ENCODE measurements around the gene AOPEP.

AOPEP gene

GRCh38 chr9:94983552-94983951, 257.1 kb downstream of the AOPEP start:
- H3K9me3 ChIP-seq (ENCODE audit: control insufficient read depth, insufficient read depth, low read depth, low read length) = no peaks in the 10 kb centered on the region
- no peak overlapping the region for H3K4me3 ChIP-seq (ENCODE audit: low read depth, low read length)
- TF ChIP-seq ZNF37A (tag by site-specific recombination; IDR thresholded peaks at IDR 0.05) (no peak), ZNF169 (tag by site-specific recombination; IDR thresholded peaks at IDR 0.05) (no peak)
- no peaks in the 10 kb centered on the region for H3K36me3 ChIP-seq (ENCODE audit: control insufficient read depth in 2 of 2, insufficient read depth in 1 of 2, low read length in 2 of 2)
- ChIA-PET CTCF (interaction anchor here (0.6 kb wide), 1 partner anchor 22 kb away, joined by 3 read pairs; no protein-coding TSS in a partner anchor), POLR2A (interaction anchor here (0.6 kb wide), 1 partner anchor 74 kb away, joined by 3 read pairs; no protein-coding TSS in a partner anchor)
- no peak overlapping the region for H3K27ac ChIP-seq (ENCODE audit: extremely low read depth, low read depth, low read length)
- H3K4me1 ChIP-seq (ENCODE audit: control insufficient read depth, insufficient read depth, low read length) = no peaks in the 10 kb centered on the region

GRCh38 chr9:94984891-94985476, 258.5 kb downstream of the AOPEP start:
- Histone ChIP-seq H3K4me1 (ENCODE audit: control insufficient read depth, insufficient read depth, low read length) (no peaks in the 10 kb centered on the region), H3K9me3 (ENCODE audit: control insufficient read depth, insufficient read depth, low read depth, low read length) (no peaks in the 10 kb centered on the region), H3K4me3 (ENCODE audit: low read depth, low read length) (no peak overlapping the region), H3K36me3 (ENCODE audit: control insufficient read depth in 2 of 2, insufficient read depth in 1 of 2, low read length in 2 of 2) (no peaks in the 10 kb centered on the region), H3K27ac (ENCODE audit: extremely low read depth, low read depth, low read length) (no peak overlapping the region)
- TF ChIP-seq ZNF530 (tag by site-specific recombination; IDR thresholded peaks at IDR 0.05; ENCODE audit: low read depth) = no peak
- no peak for TF ChIP-seq SALL2 (tag by site-specific recombination; IDR thresholded peaks at IDR 0.05; ENCODE audit: borderline replicate concordance)
- no peak for TF ChIP-seq ZNF658 (tag by site-specific recombination; IDR thresholded peaks at IDR 0.05)
- TF ChIP-seq ZNF366 (tag by site-specific recombination; conservative IDR thresholded peaks at IDR 0.05) = no peak
- no peak for TF ChIP-seq TRIM28 (IDR thresholded peaks at IDR 0.05; ENCODE audit: borderline replicate concordance, low read length)
- ChIA-PET POLR2A (no interaction called here), CTCF (interaction anchor here (0.6 kb wide), 1 partner anchor 147 kb away, joined by 5 read pairs; no protein-coding TSS in a partner anchor)

- Histone ChIP-seq H3K27ac (ENCODE audit: extremely low read depth, low read depth, low read length) (no peak overlapping the region), H3K4me1 (ENCODE audit: control insufficient read depth, insufficient read depth, low read length) (no peaks in the 10 kb centered on the region), H3K9me3 (ENCODE audit: control insufficient read depth, insufficient read depth, low read depth, low read length) (no peaks in the 10 kb centered on the region), H3K4me3 (ENCODE audit: low read depth, low read length) (no peak overlapping the region), H3K36me3 (ENCODE audit: control insufficient read depth in 2 of 2, insufficient read depth in 1 of 2, low read length in 2 of 2) (no peaks in the 10 kb centered on the region)
- TF ChIP-seq ZBTB7A (tag by site-specific recombination; IDR thresholded peaks at IDR 0.05; ENCODE audit: low read depth) (no peak), ZNF701 (tag by site-specific recombination; IDR thresholded peaks at IDR 0.05) (no peak), ZSCAN30 (tag by site-specific recombination; IDR thresholded peaks at IDR 0.05) (no peak), TCF7L2 (IDR thresholded peaks at IDR 0.05; ENCODE audit: borderline replicate concordance, low read depth, low read length) (no peak), ZNF140 (tag by site-specific recombination; IDR thresholded peaks at IDR 0.05) (no peak)
- CTCF ChIA-PET = no interaction called here
- POLR2A ChIA-PET = no interaction called here
Observed at GRCh38 chr9:94985649-94986048, 259.1 kb downstream of the AOPEP start.

DNA sequence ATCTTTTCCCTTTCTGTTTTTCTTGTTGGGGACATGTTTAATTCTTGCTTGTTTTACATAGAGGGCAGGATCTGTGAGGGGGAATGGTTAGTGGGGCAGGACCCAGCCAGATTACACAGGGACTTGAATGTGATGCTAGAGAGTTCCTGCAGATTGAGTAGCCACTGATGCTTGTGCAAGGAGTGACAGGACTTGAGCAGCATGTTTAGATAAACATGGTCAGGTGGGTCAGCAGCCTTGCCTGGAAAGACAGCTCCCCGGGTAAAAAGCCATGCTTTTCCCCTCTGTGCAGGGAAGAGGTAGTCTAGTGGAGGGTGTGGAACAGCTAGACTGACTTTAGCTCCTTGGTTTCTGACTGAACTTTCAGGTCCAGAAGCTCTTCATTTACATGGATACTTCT, 261.2 kb downstream of the AOPEP start:
- no peaks in the 10 kb centered on the region for H3K4me1 ChIP-seq (ENCODE audit: control insufficient read depth, insufficient read depth, low read length)
- POLR2A ChIA-PET = no interaction called here
- H3K9me3 ChIP-seq (ENCODE audit: control insufficient read depth, insufficient read depth, low read depth, low read length) = no peaks in the 10 kb centered on the region
- no peak overlapping the region for H3K4me3 ChIP-seq (ENCODE audit: low read depth, low read length)
- no peak overlapping the region for H3K27ac ChIP-seq (ENCODE audit: extremely low read depth, low read depth, low read length)
- CTCF ChIA-PET = no interaction called here
- no peaks in the 10 kb centered on the region for H3K36me3 ChIP-seq (ENCODE audit: control insufficient read depth in 2 of 2, insufficient read depth in 1 of 2, low read length in 2 of 2)
- TF ChIP-seq ZNF776 (tag by site-specific recombination; IDR thresholded peaks at IDR 0.05; ENCODE audit: borderline replicate concordance) (no peak), ZNF302 (tag by site-specific recombination; IDR thresholded peaks at IDR 0.05; ENCODE audit: low read depth) (no peak), ZNF501 (tag by site-specific recombination; IDR thresholded peaks at IDR 0.05) (no peak), KLF10 (tag by site-specific recombination; IDR thresholded peaks at IDR 0.05) (no peak), ZNF837 (tag by site-specific recombination; IDR thresholded peaks at IDR 0.05) (no peak), ZNF169 (tag by site-specific recombination; IDR thresholded peaks at IDR 0.05) (no peak), ZNF335 (tag by site-specific recombination; conservative IDR thresholded peaks at IDR 0.05) (no peak), ZBTB7A (tag by site-specific recombination; IDR thresholded peaks at IDR 0.05; ENCODE audit: low read depth) (no peak), ZNF677 (tag by site-specific recombination; IDR thresholded peaks at IDR 0.05) (no peak), ZNF544 (tag by site-specific recombination; IDR thresholded peaks at IDR 0.05) (no peak), TCF7L2 (IDR thresholded peaks at IDR 0.05; ENCODE audit: borderline replicate concordance, low read depth, low read length) (no peak), ZNF404 (tag by site-specific recombination; IDR thresholded peaks at IDR 0.05) (no peak), WT1 (tag by site-specific recombination; IDR thresholded peaks at IDR 0.05) (no peak)
- TF ChIP-seq, protein P1, sequence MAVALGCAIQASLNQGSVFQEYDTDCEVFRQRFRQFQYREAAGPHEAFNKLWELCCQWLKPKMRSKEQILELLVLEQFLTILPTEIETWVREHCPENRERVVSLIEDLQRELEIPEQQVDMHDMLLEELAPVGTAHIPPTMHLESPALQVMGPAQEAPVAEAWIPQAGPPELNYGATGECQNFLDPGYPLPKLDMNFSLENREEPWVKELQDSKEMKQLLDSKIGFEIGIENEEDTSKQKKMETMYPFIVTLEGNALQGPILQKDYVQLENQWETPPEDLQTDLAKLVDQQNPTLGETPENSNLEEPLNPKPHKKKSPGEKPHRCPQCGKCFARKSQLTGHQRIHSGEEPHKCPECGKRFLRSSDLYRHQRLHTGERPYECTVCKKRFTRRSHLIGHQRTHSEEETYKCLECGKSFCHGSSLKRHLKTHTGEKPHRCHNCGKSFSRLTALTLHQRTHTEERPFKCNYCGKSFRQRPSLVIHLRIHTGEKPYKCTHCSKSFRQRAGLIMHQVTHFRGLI (tag by site-specific recombination; IDR thresholded peaks at IDR 0.05) = no peak
- TF ChIP-seq, protein P2, sequence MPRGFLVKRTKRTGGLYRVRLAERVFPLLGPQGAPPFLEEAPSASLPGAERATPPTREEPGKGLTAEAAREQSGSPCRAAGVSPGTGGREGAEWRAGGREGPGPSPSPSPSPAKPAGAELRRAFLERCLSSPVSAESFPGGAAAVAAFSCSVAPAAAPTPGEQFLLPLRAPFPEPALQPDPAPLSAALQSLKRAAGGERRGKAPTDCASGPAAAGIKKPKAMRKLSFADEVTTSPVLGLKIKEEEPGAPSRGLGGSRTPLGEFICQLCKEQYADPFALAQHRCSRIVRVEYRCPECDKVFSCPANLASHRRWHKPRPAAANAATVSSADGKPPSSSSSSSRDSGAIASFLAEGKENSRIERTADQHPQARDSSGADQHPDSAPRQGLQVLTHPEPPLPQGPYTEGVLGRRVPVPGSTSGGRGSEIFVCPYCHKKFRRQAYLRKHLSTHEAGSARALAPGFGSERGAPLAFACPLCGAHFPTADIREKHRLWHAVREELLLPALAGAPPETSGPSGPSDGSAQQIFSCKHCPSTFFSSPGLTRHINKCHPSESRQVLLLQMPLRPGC (tag by site-specific recombination; IDR thresholded peaks at IDR 0.05) = no peak
- TF ChIP-seq, protein P3, sequence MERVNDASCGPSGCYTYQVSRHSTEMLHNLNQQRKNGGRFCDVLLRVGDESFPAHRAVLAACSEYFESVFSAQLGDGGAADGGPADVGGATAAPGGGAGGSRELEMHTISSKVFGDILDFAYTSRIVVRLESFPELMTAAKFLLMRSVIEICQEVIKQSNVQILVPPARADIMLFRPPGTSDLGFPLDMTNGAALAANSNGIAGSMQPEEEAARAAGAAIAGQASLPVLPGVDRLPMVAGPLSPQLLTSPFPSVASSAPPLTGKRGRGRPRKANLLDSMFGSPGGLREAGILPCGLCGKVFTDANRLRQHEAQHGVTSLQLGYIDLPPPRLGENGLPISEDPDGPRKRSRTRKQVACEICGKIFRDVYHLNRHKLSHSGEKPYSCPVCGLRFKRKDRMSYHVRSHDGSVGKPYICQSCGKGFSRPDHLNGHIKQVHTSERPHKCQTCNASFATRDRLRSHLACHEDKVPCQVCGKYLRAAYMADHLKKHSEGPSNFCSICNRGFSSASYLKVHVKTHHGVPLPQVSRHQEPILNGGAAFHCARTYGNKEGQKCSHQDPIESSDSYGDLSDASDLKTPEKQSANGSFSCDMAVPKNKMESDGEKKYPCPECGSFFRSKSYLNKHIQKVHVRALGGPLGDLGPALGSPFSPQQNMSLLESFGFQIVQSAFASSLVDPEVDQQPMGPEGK (tag by site-specific recombination; IDR thresholded peaks at IDR 0.05) = no peak

Data from HEK293 (cell line).